Kidney glomerular epithelial cell (primary cell): ENCODE measurements around the gene SCNN1A.

Source experiments
- DNase-seq: peaks from one replicate; lab custom pipeline; 2025; lab: John Stamatoyannopoulos, UW

The SCNN1A gene

GRCh38 chr12:6317693-6318439 lies 57.5 kb downstream of the SCNN1A start:
- no peak for DNase-seq

DNA sequence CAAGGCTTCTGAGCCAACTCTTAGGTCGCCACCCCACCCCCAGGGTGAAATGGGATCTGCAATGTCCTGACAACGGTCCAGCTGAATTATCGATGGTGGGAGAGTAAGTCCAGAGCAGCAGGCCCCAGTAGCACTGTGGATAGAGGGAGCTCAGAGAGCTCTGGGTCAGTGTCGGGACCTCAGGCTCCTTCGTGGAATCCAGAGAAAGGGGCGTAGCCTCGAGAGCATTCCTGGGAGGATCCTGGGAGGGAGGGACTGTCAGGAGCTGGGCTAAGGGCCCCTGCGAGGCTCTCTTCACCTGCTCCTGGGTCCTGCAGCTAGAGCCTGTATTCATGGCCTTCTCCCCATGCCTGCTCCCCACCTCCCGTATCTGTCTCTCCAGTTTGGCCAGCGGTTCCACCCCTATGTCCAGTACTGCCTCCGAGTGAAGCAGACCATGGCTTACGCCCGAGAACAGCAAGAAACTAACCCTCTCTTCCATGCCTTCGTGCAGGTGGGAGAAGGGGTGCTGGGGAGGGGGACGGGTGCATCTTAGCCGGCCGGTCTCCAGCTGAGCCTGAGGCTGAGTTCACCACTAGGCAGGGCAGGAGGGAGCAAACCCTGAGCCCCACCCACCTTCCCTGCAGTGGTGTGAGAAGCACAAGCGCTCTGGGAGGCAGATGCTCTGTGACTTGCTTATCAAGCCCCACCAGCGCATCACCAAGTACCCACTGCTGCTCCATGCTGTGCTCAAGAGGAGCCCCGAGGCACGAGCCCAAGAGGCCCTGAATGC lies 58.3 kb downstream of the SCNN1A start:
- DNase-seq = no peak

- DNase-seq = no peak
Measured at GRCh38 chr12:6315704-6316597, 59.4 kb downstream of the SCNN1A start.

DNA sequence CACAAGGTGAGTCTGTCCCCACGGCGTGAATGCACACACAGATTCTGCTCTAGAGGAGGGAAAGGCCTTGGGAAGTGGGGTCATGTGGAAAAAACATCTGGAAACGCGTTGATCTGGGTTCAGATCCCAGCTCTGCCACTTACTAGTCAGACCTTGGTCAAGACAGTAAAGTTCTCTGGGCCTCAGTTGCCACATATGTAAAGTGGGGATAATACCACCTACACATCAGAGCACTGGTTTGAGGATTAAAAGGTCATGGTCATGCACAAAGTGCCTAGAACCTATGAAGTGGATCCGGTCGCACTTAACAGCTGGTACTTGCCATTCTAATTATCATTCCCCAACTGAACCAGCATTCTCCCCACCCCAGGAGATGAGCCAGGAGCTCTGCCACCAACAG lies 60.2 kb downstream of the SCNN1A start:
- no peak for DNase-seq

- no peak for DNase-seq
Measured at GRCh38 chr12:6314776-6315175, 60.6 kb downstream of the SCNN1A start.

GRCh38 chr12:6313326-6313940 lies 61.9 kb downstream of the SCNN1A start:
- DNase-seq = no peak

GRCh38 chr12:6312529-6313325 lies 62.6 kb downstream of the SCNN1A start:
- DNase-seq = no peak

DNA sequence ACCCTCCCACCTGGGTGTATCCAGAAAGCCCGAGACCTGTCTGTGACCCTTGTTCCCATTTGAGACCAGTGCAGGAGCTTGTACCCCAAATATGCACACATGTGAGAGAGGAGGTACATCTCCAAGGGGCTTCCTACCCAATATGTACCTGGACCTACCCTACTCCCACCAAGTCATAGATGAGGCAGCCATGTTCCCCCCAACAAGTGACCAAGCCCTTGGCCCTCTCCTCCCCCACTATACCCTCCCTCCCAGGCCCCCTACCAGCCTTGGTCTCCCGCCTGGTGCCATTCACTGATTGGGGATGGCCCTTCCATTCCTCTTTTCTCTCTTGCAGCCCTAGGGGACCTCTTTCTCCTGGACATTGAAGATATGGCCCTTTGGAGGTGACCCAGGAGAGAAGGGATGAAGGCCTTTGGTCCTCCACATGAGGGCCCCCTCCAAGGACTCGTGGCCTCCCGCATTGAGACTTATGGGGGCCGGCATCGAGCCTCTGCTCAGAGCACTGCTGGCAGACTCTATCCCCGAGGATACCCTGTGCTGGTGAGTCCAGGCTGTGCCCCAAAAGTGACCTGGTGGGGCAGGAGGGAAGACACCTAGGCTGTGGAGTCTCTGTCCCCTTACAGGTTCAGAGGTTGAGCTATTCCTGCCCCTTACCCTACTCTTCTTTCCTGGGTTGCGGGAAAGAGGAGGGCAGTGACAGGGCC lies 63.4 kb downstream of the SCNN1A start:
- DNase-seq = no peak

DNA sequence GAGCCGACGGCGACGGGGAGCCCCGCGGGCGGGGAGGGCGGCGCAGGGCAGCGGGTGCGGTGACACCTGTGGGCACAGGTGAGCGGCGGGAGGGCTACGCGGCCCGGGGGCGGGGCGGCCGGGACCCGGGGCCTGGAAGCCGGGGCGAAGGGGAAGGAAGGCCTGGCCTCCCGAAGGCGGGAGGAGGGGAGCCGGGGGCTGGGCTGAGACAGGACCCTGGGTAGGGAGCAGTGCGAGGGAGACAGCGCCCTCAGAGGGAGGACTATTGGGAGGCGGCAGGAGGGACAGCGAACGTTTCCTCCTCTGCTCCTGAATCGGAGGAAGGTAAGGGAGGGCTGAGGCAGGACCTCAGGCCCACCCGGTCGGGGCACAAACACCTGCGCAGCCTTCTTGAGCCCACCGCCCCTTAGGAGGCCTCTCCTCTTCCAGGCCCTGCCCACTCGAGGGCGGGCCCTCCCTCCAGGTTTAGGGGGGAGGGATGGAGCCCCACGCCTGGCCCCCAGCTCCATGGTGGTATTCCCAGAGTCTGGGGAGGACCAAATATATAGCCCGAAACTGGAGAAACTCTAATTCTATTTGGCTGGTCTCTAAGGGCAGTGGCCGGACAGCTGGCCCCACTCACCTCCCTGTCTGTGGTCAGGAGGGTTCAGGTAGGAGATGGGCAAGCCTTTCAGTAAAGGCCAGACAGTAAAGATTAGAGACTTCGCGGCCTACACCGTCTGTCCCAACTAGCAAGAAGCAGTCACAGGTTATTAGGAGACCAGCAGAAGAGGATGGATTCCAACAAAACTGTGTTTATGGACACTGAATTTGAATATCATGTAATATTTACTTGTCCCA lies 64.4 kb downstream of the SCNN1A start:
- no peak for DNase-seq

DNA sequence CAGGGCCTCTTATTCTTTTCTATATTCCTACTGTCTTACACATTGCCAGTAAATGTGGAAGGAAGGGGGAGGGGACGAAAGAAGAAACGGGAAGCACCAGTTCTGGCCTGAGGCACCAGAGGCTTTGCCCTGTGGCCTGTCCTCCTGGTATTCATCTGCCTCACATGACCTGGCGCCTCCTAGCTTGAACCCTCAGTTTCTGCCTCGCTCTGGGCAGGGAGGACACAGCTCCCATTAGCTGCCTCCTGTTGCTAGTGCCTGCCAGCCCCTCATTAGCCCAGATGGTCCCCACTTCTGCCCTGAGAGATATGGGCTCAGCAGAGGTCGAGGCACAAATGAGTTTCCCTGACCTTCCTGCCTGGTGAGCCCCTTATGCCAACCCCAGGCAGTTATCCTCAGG lies 67.8 kb downstream of the SCNN1A start:
- DNase-seq = no peak

GRCh38 chr12:6306599-6307220 lies 68.7 kb downstream of the SCNN1A start:
- no peak for DNase-seq

DNA sequence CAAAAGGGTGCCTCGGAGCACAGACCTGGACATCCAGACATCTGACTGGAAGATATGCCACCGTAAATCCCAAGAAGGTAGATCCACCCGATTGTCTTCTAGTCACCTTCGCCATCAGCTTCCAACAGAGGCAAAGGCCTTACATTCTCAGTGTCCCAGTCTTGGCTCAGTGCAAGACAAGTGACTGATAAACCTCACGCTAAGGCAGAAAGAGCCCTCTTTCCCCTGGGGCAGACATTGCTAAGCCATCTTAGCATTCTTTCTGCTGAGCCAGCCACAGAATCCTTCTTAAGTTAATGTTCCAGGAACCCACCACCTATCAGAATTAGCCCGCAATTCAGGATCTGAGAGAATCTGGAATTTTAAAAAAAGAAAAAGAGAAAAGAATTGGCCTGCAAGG lies 69.2 kb downstream of the SCNN1A start:
- DNase-seq = no peak

DNA sequence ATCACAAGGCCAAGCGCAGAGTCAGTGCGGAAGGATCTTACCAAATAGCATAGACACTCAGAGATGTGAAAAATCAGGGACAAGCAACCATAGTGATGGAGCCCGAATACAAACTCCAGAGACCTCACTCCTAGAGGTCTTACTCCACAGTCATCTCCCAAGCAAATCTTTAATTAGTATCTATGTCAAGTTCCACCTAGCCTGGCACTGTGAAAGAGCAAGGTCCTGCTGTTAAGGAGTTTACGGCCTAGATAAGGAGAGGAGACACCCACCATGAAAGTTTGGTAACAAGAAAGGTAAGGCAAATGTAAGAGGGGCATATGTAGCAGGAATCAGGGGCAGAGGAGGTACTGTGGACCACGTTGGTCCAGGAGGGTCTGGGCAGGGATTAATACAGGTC lies 72.3 kb downstream of the SCNN1A start:
- no peak for DNase-seq

- no peak for DNase-seq
Measured at GRCh38 chr12:6302621-6303020, 72.7 kb downstream of the SCNN1A start.

DNA sequence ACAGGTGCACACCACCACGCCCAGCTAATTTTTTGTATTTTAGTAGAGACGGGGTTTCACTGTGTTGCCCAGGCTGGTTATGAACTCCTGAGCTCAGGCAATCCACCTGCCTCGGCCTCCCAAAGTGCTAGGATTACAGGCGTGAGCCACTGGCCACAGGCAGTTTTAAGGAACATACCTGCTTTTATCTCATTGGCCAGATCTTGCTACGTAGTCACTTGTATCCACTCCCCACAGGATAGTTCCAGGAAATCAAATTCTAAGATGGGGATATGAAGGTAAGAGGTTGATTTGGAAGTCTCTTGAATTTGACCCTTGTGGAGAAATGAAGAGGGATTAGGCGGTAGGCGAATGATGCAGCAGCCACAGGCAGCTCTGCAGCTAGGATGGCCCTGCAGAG lies 73.6 kb downstream of the SCNN1A start:
- DNase-seq = no peak

- DNase-seq = no peak
Measured at GRCh38 chr12:6297170-6297569, 78.2 kb downstream of the SCNN1A start.
